Islet precursor cell (in vitro differentiated cells): ENCODE results near the gene NMUR1.

ENCODE experiments used
- DNase-seq: peaks from one replicate; pipeline ENCODE4 v3.0.0-alpha.2; 2018

NMUR1 gene

GRCh38 chr2:231483398-231484329, 46.6 kb downstream of the NMUR1 start:
- no peak for DNase-seq

GRCh38 chr2:231482806-231483391, 47.3 kb downstream of the NMUR1 start:
- DNase-seq: peak; percentile 84

DNA sequence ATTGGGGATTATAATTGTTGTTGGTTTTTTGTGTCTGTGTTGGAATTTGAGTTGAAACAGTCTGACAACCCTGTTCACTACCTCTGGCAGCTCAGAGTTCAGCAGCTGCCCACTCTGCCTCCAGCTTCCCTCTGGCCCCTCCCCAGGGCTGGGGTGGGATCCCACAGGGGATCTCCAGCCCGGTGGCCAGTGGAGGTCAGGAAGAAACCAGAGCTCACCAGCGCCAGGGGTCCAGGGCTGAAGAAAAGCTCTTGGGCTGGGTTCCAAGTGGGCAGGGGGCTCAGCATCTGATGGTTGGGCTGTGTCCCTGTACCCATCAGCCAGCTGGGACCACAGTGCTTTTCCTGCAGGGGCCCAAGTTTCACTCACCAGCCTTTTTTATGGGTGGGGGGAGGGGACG, 49.5 kb downstream of the NMUR1 start:
- DNase-seq: no peak

GRCh38 chr2:231479455-231479854, 50.8 kb downstream of the NMUR1 start:
- DNase-seq: no peak

DNA sequence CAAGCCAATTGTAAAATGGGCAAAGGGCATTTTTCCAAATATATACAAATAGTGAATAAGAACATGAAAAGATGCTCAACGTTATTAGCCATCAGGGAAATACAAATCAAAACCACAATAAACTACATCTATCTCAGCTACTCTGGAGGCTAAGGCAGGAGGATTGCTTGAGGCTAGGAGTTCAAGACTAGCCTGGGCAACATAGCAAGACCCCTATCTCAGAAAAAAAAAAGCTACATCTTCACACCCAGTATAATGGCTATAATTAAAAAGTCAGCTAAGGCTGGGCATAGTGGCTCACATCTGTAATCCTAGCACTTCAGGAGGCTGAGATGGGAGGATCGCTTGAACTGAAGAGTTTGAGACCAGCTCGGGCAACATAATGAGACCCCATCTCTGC, 53.3 kb downstream of the NMUR1 start:
- no peak for DNase-seq

- DNase-seq: no peak
Observed at GRCh38 chr2:231475965-231476364, 54.3 kb downstream of the NMUR1 start.
